Activated T-cell treated with anti-CD3 and anti-CD28 coated beads, Interleukin-2, amount 50 U/mL, for 72 hours (primary cell): Measurements from ENCODE around the gene CD1C. TPM values are rescaled to one million over a fixed set of nuclear protein-coding genes. Genes with fewer than 3 reads are reported as not detected.

Experiments used
- ATAC-seq, 2 donors: fragments of 150-1000 bp; cut with Tn5 transposase; replicated peaks in 1 of 2; 2 replicates each; pipeline ENCODE4 v1.10.0; 2021; ENCODE audit warnings: moderate library complexity in 2 of 2, mild to moderate bottlenecking in 1 of 2
- DNase-seq, 2 donors: peaks; one replicate each; pipeline ENCODE4 v3.0.0; 2021 to 2022; ENCODE audit warnings: mixed read lengths in 1 of 2
- H3K27ac Mint-ChIP-seq: one replicate; pipeline ENCODE4 v1.8.0; 2022; ENCODE audit warnings: mild to moderate bottlenecking, moderate library complexity, mixed read lengths
- H3K27me3 Mint-ChIP-seq: one replicate; pipeline ENCODE4 v1.8.0; 2022; ENCODE audit warnings: low read depth, mixed read lengths
- H3K36me3 Mint-ChIP-seq, 2 donors: one replicate each; pipeline ENCODE4 v1.8.0; 2022; ENCODE audit warnings: mixed read lengths in 2 of 2, mild to moderate bottlenecking in 1 of 2; ENCODE audit not compliant: insufficient read depth in 2 of 2
- H3K4me1 Mint-ChIP-seq: one replicate; pipeline ENCODE4 v1.8.0; 2022; ENCODE audit warnings: low read depth, mixed read lengths
- H3K4me3 Mint-ChIP-seq, 2 donors: one replicate each; pipeline ENCODE4 v1.8.0; 2022; ENCODE audit warnings: mild to moderate bottlenecking in 2 of 2, mixed read lengths in 2 of 2, moderate library complexity in 2 of 2
- H3K9me3 Mint-ChIP-seq, 2 donors: one replicate each; pipeline ENCODE4 v1.8.0; 2022; ENCODE audit warnings: mixed read lengths in 2 of 2
- total RNA-seq, 2 donors: library from RNA; stranded (reverse); gene quantifications; one replicate each; pipeline ENCODE4 v1.2.3, GENCODE V29; 2022

The CD1C gene
- total RNA-seq, 2 donors from 2014 or later: 0.16 TPM; not detected in 1

GRCh38 chr1:158285756-158286241, 3.9 kb upstream of the CD1C start:
- ATAC-seq (peak; percentile 55 to 56), DNase-seq (peak; percentile 10 to 11)
- peaks cover 12% of the 10 kb centered on the region for H3K27me3 Mint-ChIP-seq
- no peak overlapping the region for H3K27ac Mint-ChIP-seq
- H3K4me1 Mint-ChIP-seq: peaks cover 23% of the 10 kb centered on the region
- peaks cover 3 to 4% of the 10 kb centered on the region in 2 donors for H3K36me3 Mint-ChIP-seq
- peaks cover 3 to 5% of the 10 kb centered on the region in 2 donors for H3K9me3 Mint-ChIP-seq
- H3K4me3 Mint-ChIP-seq: peak overlapping the region; percentile 34 to 38

- Mint-ChIP-seq H3K4me3 (peak overlapping the region in 1 of 2 donors; percentile 57), H3K9me3 (peaks cover 1 to 2% of the 10 kb centered on the region in 2 donors), H3K36me3 (peaks cover 1 to 3% of the 10 kb centered on the region in 2 donors), H3K27me3 (peaks cover 12% of the 10 kb centered on the region), H3K4me1 (peaks cover 23% of the 10 kb centered on the region), H3K27ac (no peak overlapping the region)
- peak; percentile 39 to 51 for ATAC-seq
- DNase-seq: no peak
Observed at GRCh38 chr1:158286487-158286886, 3.2 kb upstream of the CD1C start.

- Mint-ChIP-seq H3K36me3 (no peaks in the 10 kb centered on the region), H3K27ac (no peak overlapping the region), H3K4me1 (peaks cover 23% of the 10 kb centered on the region), H3K27me3 (peaks cover 12% of the 10 kb centered on the region), H3K4me3 (no peak overlapping the region), H3K9me3 (peaks cover 1% of the 10 kb centered on the region in 2 donors)
- no peak for ATAC-seq
- no peak for DNase-seq
Observed at GRCh38 chr1:158286941-158287346, 2.8 kb upstream of the CD1C start.

- no peak overlapping the region for H3K4me3 Mint-ChIP-seq
- no peak for ATAC-seq
- H3K27me3 Mint-ChIP-seq: peaks cover 5% of the 10 kb centered on the region
- DNase-seq: no peak
- H3K27ac Mint-ChIP-seq: no peak overlapping the region
- no peaks in the 10 kb centered on the region for H3K9me3 Mint-ChIP-seq
- H3K4me1 Mint-ChIP-seq: peaks cover 19% of the 10 kb centered on the region
- no peaks in the 10 kb centered on the region for H3K36me3 Mint-ChIP-seq
Observed at GRCh38 chr1:158290321-158290844, 660 bp downstream of the CD1C start.

GRCh38 chr1:158295791-158296190, 6.1 kb downstream of the CD1C start:
- no peak overlapping the region for H3K4me3 Mint-ChIP-seq
- H3K9me3 Mint-ChIP-seq: peaks cover 8% of the 10 kb centered on the region in 2 donors

GRCh38 chr1:158310623-158311022, 20.9 kb downstream of the CD1C start:
- peaks cover 9% of the 10 kb centered on the region in 2 donors for H3K9me3 Mint-ChIP-seq
- no peak overlapping the region for H3K4me3 Mint-ChIP-seq
- H3K27me3 Mint-ChIP-seq: peaks cover 5% of the 10 kb centered on the region
- ATAC-seq (no peak), DNase-seq (no peak)
- H3K36me3 Mint-ChIP-seq: no peaks in the 10 kb centered on the region
- no peak overlapping the region for H3K27ac Mint-ChIP-seq
- H3K4me1 Mint-ChIP-seq: no peaks in the 10 kb centered on the region

More at GRCh38 chr1:158295791-158296190, 6.1 kb downstream of the CD1C start:
- Mint-ChIP-seq H3K4me1 (no peaks in the 10 kb centered on the region), H3K27me3 (peaks cover 7% of the 10 kb centered on the region), H3K27ac (no peak overlapping the region), H3K36me3 (peaks cover 3 to 5% of the 10 kb centered on the region in 2 donors)
- no peak for ATAC-seq
- DNase-seq: no peak

- ATAC-seq (no peak), DNase-seq (no peak)
- no peaks in the 10 kb centered on the region for H3K4me1 Mint-ChIP-seq
- peaks cover 9% of the 10 kb centered on the region in 2 donors for H3K9me3 Mint-ChIP-seq
- H3K27ac Mint-ChIP-seq: no peak overlapping the region
- peaks cover 5% of the 10 kb centered on the region for H3K27me3 Mint-ChIP-seq
- no peak overlapping the region for H3K4me3 Mint-ChIP-seq
- no peaks in the 10 kb centered on the region for H3K36me3 Mint-ChIP-seq
Observed at GRCh38 chr1:158311066-158311465, 21.3 kb downstream of the CD1C start.

GRCh38 chr1:158323866-158324265, 34.1 kb downstream of the CD1C start:
- peaks cover 0 to 5% of the 10 kb centered on the region in 2 donors for H3K9me3 Mint-ChIP-seq
- H3K4me3 Mint-ChIP-seq: no peak overlapping the region
- H3K27ac Mint-ChIP-seq: no peak overlapping the region
- no peak for ATAC-seq
- no peaks in the 10 kb centered on the region for H3K36me3 Mint-ChIP-seq
- H3K4me1 Mint-ChIP-seq: no peaks in the 10 kb centered on the region
- DNase-seq: no peak
- H3K27me3 Mint-ChIP-seq: peaks cover 15% of the 10 kb centered on the region

GRCh38 chr1:158324395-158324794, 34.7 kb downstream of the CD1C start:
- H3K36me3 Mint-ChIP-seq: no peaks in the 10 kb centered on the region
- H3K9me3 Mint-ChIP-seq: peaks cover 0 to 5% of the 10 kb centered on the region in 2 donors
- H3K4me3 Mint-ChIP-seq: no peak overlapping the region
- H3K27ac Mint-ChIP-seq: no peak overlapping the region
- H3K4me1 Mint-ChIP-seq: no peaks in the 10 kb centered on the region
- peaks cover 15% of the 10 kb centered on the region for H3K27me3 Mint-ChIP-seq
- no peak for DNase-seq
- no peak for ATAC-seq

- DNase-seq (no peak), ATAC-seq (no peak)
- Mint-ChIP-seq H3K36me3 (no peaks in the 10 kb centered on the region), H3K27ac (no peak overlapping the region), H3K4me3 (no peak overlapping the region), H3K27me3 (peaks cover 8% of the 10 kb centered on the region), H3K4me1 (no peaks in the 10 kb centered on the region), H3K9me3 (peaks cover 0 to 5% of the 10 kb centered on the region in 2 donors)
Observed at GRCh38 chr1:158327481-158327880, 37.8 kb downstream of the CD1C start.

- no peaks in the 10 kb centered on the region for H3K36me3 Mint-ChIP-seq
- ATAC-seq (no peak), DNase-seq (no peak)
- H3K9me3 Mint-ChIP-seq: peaks cover 0 to 3% of the 10 kb centered on the region in 2 donors
- no peak overlapping the region for H3K27ac Mint-ChIP-seq
- H3K27me3 Mint-ChIP-seq: no peaks in the 10 kb centered on the region
- H3K4me1 Mint-ChIP-seq: peaks cover 4% of the 10 kb centered on the region
- no peak overlapping the region for H3K4me3 Mint-ChIP-seq
Observed at GRCh38 chr1:158328426-158328825, 38.7 kb downstream of the CD1C start.

GRCh38 chr1:158329300-158329699, 39.6 kb downstream of the CD1C start:
- H3K9me3 Mint-ChIP-seq: no peaks in the 10 kb centered on the region
- no peak overlapping the region for H3K27ac Mint-ChIP-seq
- peaks cover 11% of the 10 kb centered on the region for H3K4me1 Mint-ChIP-seq
- no peak for ATAC-seq
- no peak for DNase-seq
- no peak overlapping the region for H3K4me3 Mint-ChIP-seq
- no peaks in the 10 kb centered on the region for H3K36me3 Mint-ChIP-seq
- no peaks in the 10 kb centered on the region for H3K27me3 Mint-ChIP-seq

GRCh38 chr1:158329733-158330132, 40.0 kb downstream of the CD1C start:
- Mint-ChIP-seq H3K4me1 (peaks cover 11% of the 10 kb centered on the region), H3K4me3 (no peak overlapping the region), H3K9me3 (no peaks in the 10 kb centered on the region), H3K27me3 (no peaks in the 10 kb centered on the region), H3K27ac (no peak overlapping the region), H3K36me3 (no peaks in the 10 kb centered on the region)
- no peak for ATAC-seq
- DNase-seq: no peak
